Natural killer cell (primary cell): ENCODE data around the gene ZMYND19. TPM values are rescaled to one million over a fixed set of nuclear protein-coding genes. Genes with fewer than 3 reads are reported as not detected.

Experiments used
- ATAC-seq, 3 donors: fragments of 150-1000 bp in 2 of 3; fragments of 200-7000 bp in 1 of 3; cut with Tn5 transposase; 1 replicate in 1 of 3; 2 replicates in 2 of 3; pipeline ENCODE4 v1.10.0; 2021; ENCODE audit warnings: mild to moderate bottlenecking in 2 of 3, moderate library complexity in 2 of 3
- DNase-seq, 2 donors: peaks; one replicate each; pipeline versions ENCODE4 v3.0.0 to v3.0.0-alpha.2; 2013 to 2021; ENCODE audit warnings: mixed read lengths in 1 of 2
- H3K27ac ChIP-seq: one replicate; pipeline ENCODE4 v1.5.1; 2013; ENCODE audit warnings: mild to moderate bottlenecking, low read length
- H3K27me3 ChIP-seq: one replicate; pipeline ENCODE4 v1.6.1; 2013; ENCODE audit warnings: low read length; ENCODE audit not compliant: control insufficient read depth, insufficient read depth
- H3K36me3 ChIP-seq: one replicate; pipeline ENCODE4 v1.6.1; 2013; ENCODE audit warnings: low read length; ENCODE audit not compliant: control insufficient read depth, insufficient read depth
- H3K4me1 ChIP-seq: one replicate; pipeline ENCODE4 v1.6.1; 2013; ENCODE audit warnings: low read length; ENCODE audit not compliant: control insufficient read depth, insufficient read depth
- H3K4me3 ChIP-seq: one replicate; pipeline ENCODE4 v1.5.1; 2013; ENCODE audit warnings: low read length
- H3K9me3 ChIP-seq: one replicate; pipeline ENCODE4 v1.6.1; 2013; ENCODE audit warnings: low read length; ENCODE audit not compliant: control insufficient read depth, insufficient read depth
- H3K27ac Mint-ChIP-seq, 2 donors: one replicate each; pipeline ENCODE4 v1.8.0; 2022; ENCODE audit warnings: mild to moderate bottlenecking in 2 of 2, mixed read lengths in 2 of 2, moderate library complexity in 1 of 2
- H3K27me3 Mint-ChIP-seq, 2 donors: one replicate each; pipeline ENCODE4 v1.8.0; 2022; ENCODE audit warnings: low read depth in 2 of 2, mixed read lengths in 2 of 2
- H3K36me3 Mint-ChIP-seq: one replicate; pipeline ENCODE4 v1.8.0; 2022; ENCODE audit warnings: mixed read lengths
- H3K4me1 Mint-ChIP-seq, 2 donors: one replicate each; pipeline ENCODE4 v1.8.0; 2022; ENCODE audit warnings: mixed read lengths in 2 of 2
- H3K4me3 Mint-ChIP-seq: one replicate; pipeline ENCODE4 v1.8.0; 2022; ENCODE audit warnings: mild to moderate bottlenecking, moderate library complexity, mixed read lengths
- H3K9me3 Mint-ChIP-seq, 2 donors: one replicate each; pipeline ENCODE4 v1.8.0; 2022; ENCODE audit warnings: mixed read lengths in 2 of 2
- WGBS: methylation state at CpG from one replicate; pipeline ENCODE4 v1.1.7; 2013; ENCODE audit warnings: missing lambda C conversion rate; ENCODE audit not compliant: insufficient coverage; 5-methylcytosine and 5-hydroxymethylcytosine counted together
- intact Hi-C: fragments of 100-400 bp; cut with micrococcal nuclease; formaldehyde crosslinking; loops from one replicate; pipeline ENCODE4 v1.14.2; 2022
- total RNA-seq, 4 donors: library from RNA; stranded (reverse); fragments of 120-200 nt in 1 of 4; gene quantifications; one replicate each; pipeline versions ENCODE4 v1.2.3 to v1.2.4, GENCODE V29; 2013 to 2022
- TF ChIP-seq, protein P1 (sequence below): fragments of 200-600 bp; IDR thresholded peaks from one replicate; pipeline ENCODE4 v1.8.0; 2022; ENCODE audit warnings: antibody characterized with exemption

The ZMYND19 gene
- total RNA-seq = 10 to 100 TPM in 2 of 3 donors, 1 to 10 TPM in 1; 6.5 to 18.8 (median 16.3) TPM
- 13.3 TPM for total RNA-seq (2013)

- Mint-ChIP-seq H3K36me3 (no peaks in the 10 kb centered on the region), H3K9me3 (no peaks in the 10 kb centered on the region), H3K4me3 (peak within 1 kb of the TSS; percentile 94), H3K4me1 (peaks cover 6 to 14% of the 10 kb centered on the region in 2 donors), H3K27ac (peak within 1 kb of the TSS; percentile 82 to 92), H3K27me3 (no peaks in the 10 kb centered on the region)
- Histone ChIP-seq H3K27ac (peak within 1 kb of the TSS; percentile 57), H3K4me1 (peaks cover 17% of the 10 kb centered on the region), H3K4me3 (peak within 1 kb of the TSS; percentile 72), H3K9me3 (no peaks in the 10 kb centered on the region), H3K36me3 (peaks cover 20% of the 10 kb centered on the region), H3K27me3 (no peaks in the 10 kb centered on the region)
- TF ChIP-seq, protein P1, sequence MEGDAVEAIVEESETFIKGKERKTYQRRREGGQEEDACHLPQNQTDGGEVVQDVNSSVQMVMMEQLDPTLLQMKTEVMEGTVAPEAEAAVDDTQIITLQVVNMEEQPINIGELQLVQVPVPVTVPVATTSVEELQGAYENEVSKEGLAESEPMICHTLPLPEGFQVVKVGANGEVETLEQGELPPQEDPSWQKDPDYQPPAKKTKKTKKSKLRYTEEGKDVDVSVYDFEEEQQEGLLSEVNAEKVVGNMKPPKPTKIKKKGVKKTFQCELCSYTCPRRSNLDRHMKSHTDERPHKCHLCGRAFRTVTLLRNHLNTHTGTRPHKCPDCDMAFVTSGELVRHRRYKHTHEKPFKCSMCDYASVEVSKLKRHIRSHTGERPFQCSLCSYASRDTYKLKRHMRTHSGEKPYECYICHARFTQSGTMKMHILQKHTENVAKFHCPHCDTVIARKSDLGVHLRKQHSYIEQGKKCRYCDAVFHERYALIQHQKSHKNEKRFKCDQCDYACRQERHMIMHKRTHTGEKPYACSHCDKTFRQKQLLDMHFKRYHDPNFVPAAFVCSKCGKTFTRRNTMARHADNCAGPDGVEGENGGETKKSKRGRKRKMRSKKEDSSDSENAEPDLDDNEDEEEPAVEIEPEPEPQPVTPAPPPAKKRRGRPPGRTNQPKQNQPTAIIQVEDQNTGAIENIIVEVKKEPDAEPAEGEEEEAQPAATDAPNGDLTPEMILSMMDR = no peak
- WGBS = under 1% methylated on average over 113 of the region's 113 CpGs
- ATAC-seq (peak; percentile 96 to 99 (median 96)), DNase-seq (peak; percentile 91 to 96)
- intact Hi-C loops = loop anchor here (2.0 kb wide), 1 partner anchor 14 kb away; the partner anchor contains the start of gene ARRDC1
Measured at GRCh38 chr9:137590469-137591383, at the start of gene ZMYND19. TSS of gene ZMYND19 (minus strand) at chr9:137590512. CDS start at chr9:137590263, 249 bp downstream.

GRCh38 chr9:137639303-137640051, 49.2 kb upstream of the ZMYND19 start:
- Histone ChIP-seq H3K27me3 (no peaks in the 10 kb centered on the region), H3K27ac (peak overlapping the region; percentile 83), H3K4me1 (peaks cover 15% of the 10 kb centered on the region), H3K9me3 (no peaks in the 10 kb centered on the region), H3K36me3 (peaks cover 8% of the 10 kb centered on the region), H3K4me3 (peak overlapping the region; percentile 26)
- ATAC-seq (peak; percentile 87 to 95 (median 90)), DNase-seq (peak in 1 of 2 donors; percentile 60)
- intact Hi-C loops = loop anchor here (1.0 to 10.0 kb wide), 3 partner anchors 8 to 75 kb away; no protein-coding TSS in a partner anchor
- Mint-ChIP-seq H3K4me3 (peak overlapping the region; percentile 87), H3K4me1 (peaks cover 34 to 44% of the 10 kb centered on the region in 2 donors), H3K27ac (peak overlapping the region; percentile 85 to 96), H3K36me3 (no peaks in the 10 kb centered on the region), H3K9me3 (no peaks in the 10 kb centered on the region), H3K27me3 (no peaks in the 10 kb centered on the region)
- WGBS = 88% methylated on average over 7 of the region's 12 CpGs
- TF ChIP-seq, protein P1 = no peak

DNA sequence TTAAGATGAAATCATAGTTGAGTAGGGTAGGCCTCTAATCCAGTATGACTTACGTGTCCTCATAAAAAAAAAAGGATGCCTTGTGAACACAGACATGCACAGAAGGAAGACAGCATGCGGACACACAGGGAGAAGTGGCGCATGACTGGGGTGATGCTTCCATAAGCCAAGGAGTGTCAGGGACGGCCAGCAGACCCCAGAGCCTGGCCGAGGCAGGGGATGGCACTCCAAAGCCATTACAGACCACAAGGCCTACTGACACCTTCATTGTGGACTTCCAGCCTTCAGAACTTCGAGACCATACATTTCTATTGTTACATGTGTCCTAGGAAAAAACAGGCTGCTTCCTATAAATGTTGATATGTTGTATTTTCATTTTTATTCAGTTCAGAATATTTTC, 48.4 kb upstream of the ZMYND19 start:
- Histone ChIP-seq H3K4me1 (peaks cover 15% of the 10 kb centered on the region), H3K27me3 (no peaks in the 10 kb centered on the region), H3K27ac (peak overlapping the region; percentile 83), H3K36me3 (peaks cover 4% of the 10 kb centered on the region), H3K4me3 (peak overlapping the region; percentile 26), H3K9me3 (no peaks in the 10 kb centered on the region)
- Mint-ChIP-seq H3K36me3 (no peaks in the 10 kb centered on the region), H3K4me3 (peak overlapping the region; percentile 87), H3K9me3 (no peaks in the 10 kb centered on the region), H3K27me3 (no peaks in the 10 kb centered on the region), H3K4me1 (peaks cover 38 to 47% of the 10 kb centered on the region in 2 donors), H3K27ac (peak overlapping the region; percentile 85 to 96)
- TF ChIP-seq, protein P1 = no peak
- intact Hi-C loops = loop anchor here (1.0 to 10.0 kb wide), 3 partner anchors 9 to 76 kb away; no protein-coding TSS in a partner anchor
- WGBS = 88% methylated on average over 5 of the region's 6 CpGs
- ATAC-seq (no peak), DNase-seq (no peak)
